CD14-positive monocyte (primary cell): ENCODE data around the gene THSD4. TPM values are rescaled to one million over a fixed set of nuclear protein-coding genes. Genes with fewer than 3 reads are reported as not detected.

Source experiments
- DNase-seq, 3 donors: peaks; one replicate each; pipeline ENCODE4 v3.0.0-alpha.2; 2011 to 2022
- H2AFZ ChIP-seq: 2 replicates; pipeline ENCODE4 v1.6.0; 2012; ENCODE audit warnings: mild to moderate bottlenecking, low read depth, low read length, inconsistent platforms; ENCODE audit not compliant: insufficient read depth, poor library complexity, severe bottlenecking
- H3K27ac ChIP-seq, 2 donors: 1 replicate in 1 of 2; 2 replicates in 1 of 2; pipeline ENCODE4 v1.5.1; 2012 to 2013; ENCODE audit warnings: low read length in 2 of 2, control low read depth in 1 of 2, inconsistent platforms in 1 of 2, low read depth in 1 of 2, mild to moderate bottlenecking in 1 of 2
- H3K27me3 ChIP-seq, 2 donors: one replicate each; pipeline versions ENCODE4 v1.6.0 to v1.6.1; 2011 to 2013; ENCODE audit warnings: low read length in 2 of 2; ENCODE audit not compliant: control insufficient read depth in 2 of 2, insufficient read depth in 2 of 2
- H3K36me3 ChIP-seq, 2 donors: replicated peaks in 1 of 2; 1 replicate in 1 of 2; 2 replicates in 1 of 2; pipeline versions ENCODE4 v1.5.1 to v1.6.1; 2012 to 2013; ENCODE audit warnings: low read length in 2 of 2, control low read depth in 1 of 2, inconsistent platforms in 1 of 2, mild to moderate bottlenecking in 1 of 2; ENCODE audit not compliant: insufficient read depth in 2 of 2, control insufficient read depth in 1 of 2
- H3K4me1 ChIP-seq, 2 donors: 1 replicate in 1 of 2; 2 replicates in 1 of 2; pipeline versions ENCODE4 v1.5.1 to v1.6.1; 2012 to 2013; ENCODE audit warnings: low read length in 2 of 2, control low read depth in 1 of 2, inconsistent platforms in 1 of 2, mild to moderate bottlenecking in 1 of 2, moderate library complexity in 1 of 2; ENCODE audit not compliant: insufficient read depth in 2 of 2, control insufficient read depth in 1 of 2
- H3K4me2 ChIP-seq: replicated peaks from 2 replicates; pipeline ENCODE3; 2012; ENCODE audit warnings: low read length, moderate library complexity, mild to moderate bottlenecking; ENCODE audit not compliant: poor library complexity, severe bottlenecking; ENCODE audit errors: extremely low read depth
- H3K4me3 ChIP-seq, 3 experiments: fragments of 200-600 bp in 1 of 3; sonication (generic) in 1 of 3; replicated peaks in 1 of 3; 1 replicate in 2 of 3; 2 replicates in 1 of 3; pipeline ENCODE4 v1.5.1; 2011 to 2013; ENCODE audit warnings: low read length in 3 of 3, mild to moderate bottlenecking in 3 of 3, control low read depth in 2 of 3, low read depth in 2 of 3, inconsistent platforms in 1 of 3, moderate library complexity in 1 of 3
- H3K79me2 ChIP-seq: 2 replicates; pipeline ENCODE4 v1.6.0; 2012; ENCODE audit warnings: mild to moderate bottlenecking, control low read depth, inconsistent platforms, low read length, moderate library complexity; ENCODE audit not compliant: insufficient read depth
- H3K9ac ChIP-seq: 2 replicates; pipeline ENCODE4 v1.6.0; 2017; ENCODE audit warnings: low read length, mild to moderate bottlenecking; ENCODE audit not compliant: insufficient read depth, poor library complexity, severe bottlenecking
- H3K9me3 ChIP-seq, 2 donors: replicated peaks in 1 of 2; 1 replicate in 1 of 2; 2 replicates in 1 of 2; pipeline versions ENCODE4 v1.5.1 to v1.6.1; 2012 to 2013; ENCODE audit warnings: low read length in 2 of 2, control low read depth in 1 of 2; ENCODE audit not compliant: control insufficient read depth in 1 of 2, insufficient read depth in 1 of 2
- H4K20me1 ChIP-seq: 2 replicates; pipeline ENCODE4 v1.6.0; 2012; ENCODE audit warnings: mild to moderate bottlenecking, low read length, control low read depth, moderate library complexity; ENCODE audit not compliant: insufficient read depth
- H3K27ac Mint-ChIP-seq, 7 donors: one replicate each; pipeline ENCODE4 v1.8.0; 2020; ENCODE audit warnings: mild to moderate bottlenecking in 7 of 7, mixed read lengths in 7 of 7, moderate library complexity in 6 of 7, inconsistent platforms in 2 of 7
- H3K27me3 Mint-ChIP-seq, 3 donors: one replicate each; pipeline ENCODE4 v1.8.0; 2021 to 2022; ENCODE audit warnings: low read depth in 3 of 3, mild to moderate bottlenecking in 3 of 3, mixed read lengths in 3 of 3, moderate library complexity in 3 of 3, inconsistent platforms in 1 of 3
- H3K36me3 Mint-ChIP-seq, 2 donors: one replicate each; pipeline ENCODE4 v1.8.0; 2020; ENCODE audit warnings: mixed read lengths in 2 of 2, inconsistent platforms in 1 of 2, mild to moderate bottlenecking in 1 of 2
- H3K4me1 Mint-ChIP-seq: one replicate; pipeline ENCODE4 v1.8.0; 2020; ENCODE audit warnings: mild to moderate bottlenecking, mixed read lengths
- H3K4me3 Mint-ChIP-seq, 2 donors: one replicate each; pipeline ENCODE4 v1.8.0; 2020; ENCODE audit warnings: mild to moderate bottlenecking in 2 of 2, mixed read lengths in 2 of 2, moderate library complexity in 1 of 2
- H3K9me3 Mint-ChIP-seq, 7 donors: one replicate each; pipeline ENCODE4 v1.8.0; 2020 to 2022; ENCODE audit warnings: mixed read lengths in 7 of 7, mild to moderate bottlenecking in 6 of 7, moderate library complexity in 6 of 7, inconsistent platforms in 2 of 7
- CTCF ChIP-seq: fragments of 200-600 bp; IDR thresholded peaks from one replicate; pipeline ENCODE4 v1.8.0; 2022; ENCODE audit warnings: antibody characterized with exemption, mild to moderate bottlenecking
- WGBS: methylation state at CpG from one replicate; pipeline ENCODE4 v1.1.5; 2013; ENCODE audit warnings: missing lambda C conversion rate; ENCODE audit not compliant: insufficient coverage; 5-methylcytosine and 5-hydroxymethylcytosine counted together
- intact Hi-C, 2 donors: fragments of 100-400 bp; cut with micrococcal nuclease; formaldehyde crosslinking; loops; one replicate each; pipeline versions ENCODE4 v1.15.0 to v1.15.1; 2023
- polyA plus RNA-seq, 3 donors: library from polyadenylated mRNA; depleted of rRNA in 1 of 3; unstranded in 2 of 3; stranded (reverse) in 1 of 3; fragments of 300-500 nt in 2 of 3; fragments of >200 nt in 1 of 3; fragmentation: Illumina TruSeq in 2 of 3; gene quantifications; 1 replicate in 2 of 3; 2 replicates in 1 of 3; pipeline ENCODE4 v1.2.3, GENCODE V29; 2012 to 2021

The THSD4 gene
- polyA plus RNA-seq, 3 donors: not detected

- Mint-ChIP-seq H3K4me1 (no peaks in the 10 kb centered on the region), H3K9me3 (peaks cover 0 to 6% (median 0%) of the 10 kb centered on the region in 7 donors), H3K27ac (no peak overlapping the region), H3K36me3 (no peaks in the 10 kb centered on the region), H3K4me3 (no peak overlapping the region), H3K27me3 (peaks cover 6 to 17% (median 7%) of the 10 kb centered on the region in 3 donors)
- no peaks in the 10 kb centered on the region for H4K20me1 ChIP-seq
- no peak for TF ChIP-seq CTCF
- H2AFZ ChIP-seq: no peak overlapping the region
- H3K4me1 ChIP-seq: no peaks in the 10 kb centered on the region
- intact Hi-C loops: no loop called here
- peaks cover 0 to 2% of the 10 kb centered on the region in 2 donors for H3K27me3 ChIP-seq
- H3K9ac ChIP-seq: no peak overlapping the region
- no peaks in the 10 kb centered on the region for H3K79me2 ChIP-seq
- WGBS: 68% methylated on average over 5 of the region's 6 CpGs
- no peaks in the 10 kb centered on the region for H3K9me3 ChIP-seq
- H3K27ac ChIP-seq: no peak overlapping the region
- no peak for DNase-seq
- no peak overlapping the region for H3K4me3 ChIP-seq
- no peak overlapping the region for H3K4me2 ChIP-seq
- no peaks in the 10 kb centered on the region for H3K36me3 ChIP-seq
These were observed 519.7 kb downstream of the THSD4 start for GRCh38 chr15:71634820-71635560.

- Histone ChIP-seq H3K4me2 (no peak overlapping the region), H2AFZ (no peak overlapping the region), H3K27ac (no peak overlapping the region), H4K20me1 (no peaks in the 10 kb centered on the region), H3K36me3 (no peaks in the 10 kb centered on the region), H3K9ac (no peak overlapping the region), H3K9me3 (no peaks in the 10 kb centered on the region), H3K4me3 (no peak overlapping the region), H3K27me3 (peaks cover 0 to 2% of the 10 kb centered on the region in 2 donors), H3K4me1 (no peaks in the 10 kb centered on the region), H3K79me2 (no peaks in the 10 kb centered on the region)
- Mint-ChIP-seq H3K4me3 (no peak overlapping the region), H3K9me3 (peaks cover 0 to 6% (median 0%) of the 10 kb centered on the region in 7 donors), H3K27me3 (peaks cover 7 to 15% (median 8%) of the 10 kb centered on the region in 3 donors), H3K27ac (no peak overlapping the region), H3K36me3 (no peaks in the 10 kb centered on the region), H3K4me1 (no peaks in the 10 kb centered on the region)
- intact Hi-C loops: no loop called here
- DNase-seq: no peak
- WGBS: no CpG with 5 or more reads among the region's 2 CpGs
- TF ChIP-seq CTCF: no peak
These were observed 520.5 kb downstream of the THSD4 start for GRCh38 chr15:71635735-71636134.
